Measurements from ENCODE around the gene PITX3.

DNA sequence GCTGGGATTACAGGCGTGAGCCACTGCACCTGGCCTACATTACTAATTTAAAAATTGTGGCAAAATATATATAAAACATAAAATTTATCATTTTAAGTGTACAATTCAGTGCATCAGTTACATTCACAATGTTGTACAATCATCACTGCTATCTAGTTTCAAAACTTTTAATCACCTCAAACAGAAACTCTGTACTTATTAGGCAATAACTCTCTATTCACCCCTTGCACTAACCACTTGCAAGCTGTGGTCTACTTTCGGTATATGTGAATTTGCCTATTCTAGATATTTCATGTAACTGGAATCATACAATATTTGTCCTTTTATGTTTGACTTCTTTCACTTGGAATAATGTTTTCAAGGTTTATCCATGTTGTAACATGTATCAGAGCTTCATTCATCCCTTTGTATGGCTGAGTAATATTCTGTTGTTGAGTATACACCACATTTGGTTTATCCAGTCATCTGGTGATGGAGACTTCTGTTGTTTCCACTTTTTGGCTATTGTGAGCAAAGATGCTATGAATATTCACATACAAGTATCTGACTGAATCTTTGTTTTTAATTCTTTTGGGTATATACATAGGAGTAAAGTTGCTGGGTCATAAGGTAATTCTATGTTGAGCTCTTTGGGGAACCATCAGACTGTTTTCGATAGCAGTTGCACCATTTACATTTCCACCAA lies 29.6 kb downstream of the PITX3 start:
- TF ChIP-seq, protein P1, sequence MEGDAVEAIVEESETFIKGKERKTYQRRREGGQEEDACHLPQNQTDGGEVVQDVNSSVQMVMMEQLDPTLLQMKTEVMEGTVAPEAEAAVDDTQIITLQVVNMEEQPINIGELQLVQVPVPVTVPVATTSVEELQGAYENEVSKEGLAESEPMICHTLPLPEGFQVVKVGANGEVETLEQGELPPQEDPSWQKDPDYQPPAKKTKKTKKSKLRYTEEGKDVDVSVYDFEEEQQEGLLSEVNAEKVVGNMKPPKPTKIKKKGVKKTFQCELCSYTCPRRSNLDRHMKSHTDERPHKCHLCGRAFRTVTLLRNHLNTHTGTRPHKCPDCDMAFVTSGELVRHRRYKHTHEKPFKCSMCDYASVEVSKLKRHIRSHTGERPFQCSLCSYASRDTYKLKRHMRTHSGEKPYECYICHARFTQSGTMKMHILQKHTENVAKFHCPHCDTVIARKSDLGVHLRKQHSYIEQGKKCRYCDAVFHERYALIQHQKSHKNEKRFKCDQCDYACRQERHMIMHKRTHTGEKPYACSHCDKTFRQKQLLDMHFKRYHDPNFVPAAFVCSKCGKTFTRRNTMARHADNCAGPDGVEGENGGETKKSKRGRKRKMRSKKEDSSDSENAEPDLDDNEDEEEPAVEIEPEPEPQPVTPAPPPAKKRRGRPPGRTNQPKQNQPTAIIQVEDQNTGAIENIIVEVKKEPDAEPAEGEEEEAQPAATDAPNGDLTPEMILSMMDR (IDR thresholded peaks at IDR 0.05): no peak
- no peak for TF ChIP-seq POLR2A (IDR thresholded peaks at IDR 0.05)

All from ovary (tissue), 3 donors.